Measurements from ENCODE around the gene MYL10.
"Not testable (repeated sequence)": the region's sequence is repeated elsewhere in the genome, so short reads cannot be mapped to it uniquely, and the experiment has no call there.

Gene MYL10

GRCh38 chr7:101650579-101651081, 21.5 kb upstream of the MYL10 start:
- no peak for DNase-seq

- DNase-seq, result not testable (repeated sequence)
Observed at GRCh38 chr7:101647876-101648275, 18.8 kb upstream of the MYL10 start.

- DNase-seq, result no peak
Observed at GRCh38 chr7:101645951-101646350, 16.9 kb upstream of the MYL10 start.

GRCh38 chr7:101644879-101645278, 15.8 kb upstream of the MYL10 start:
- no peak for DNase-seq

- DNase-seq, result not testable (repeated sequence)
Observed at GRCh38 chr7:101639127-101639526, 10.0 kb upstream of the MYL10 start.

- DNase-seq, result no peak
Observed at GRCh38 chr7:101636822-101637623, 7.9 kb upstream of the MYL10 start.

- DNase-seq, result no peak
Observed at GRCh38 chr7:101635484-101635883, 6.4 kb upstream of the MYL10 start.

- DNase-seq, result no peak
Observed at GRCh38 chr7:101634196-101634717, 5.2 kb upstream of the MYL10 start.

GRCh38 chr7:101633511-101633910, 4.4 kb upstream of the MYL10 start:
- DNase-seq, result no peak

GRCh38 chr7:101632641-101633040, 3.5 kb upstream of the MYL10 start:
- DNase-seq, result no peak

GRCh38 chr7:101631224-101631714, 2.2 kb upstream of the MYL10 start:
- DNase-seq, result no peak

- no peak for DNase-seq
Observed at GRCh38 chr7:101630591-101630990, 1.5 kb upstream of the MYL10 start.

- DNase-seq, result no peak
Observed at GRCh38 chr7:101628522-101628921, 574 bp downstream of the MYL10 start.

GRCh38 chr7:101626758-101627157, 2.3 kb downstream of the MYL10 start:
- no peak for DNase-seq

- DNase-seq, result no peak
Observed at GRCh38 chr7:101626069-101626671, 2.9 kb downstream of the MYL10 start.

GRCh38 chr7:101625031-101625791, 3.9 kb downstream of the MYL10 start:
- no peak for DNase-seq

- DNase-seq, result no peak
Observed at GRCh38 chr7:101624246-101625001, 4.7 kb downstream of the MYL10 start.

- DNase-seq, result no peak
Observed at GRCh38 chr7:101622609-101623173, 6.4 kb downstream of the MYL10 start.

GRCh38 chr7:101620991-101621390, 8.1 kb downstream of the MYL10 start:
- DNase-seq, result no peak

GRCh38 chr7:101620395-101620794, 8.7 kb downstream of the MYL10 start:
- DNase-seq, result no peak

GRCh38 chr7:101618916-101619315, 10.2 kb downstream of the MYL10 start:
- no peak for DNase-seq

- no peak for DNase-seq
Observed at GRCh38 chr7:101618207-101618839, 10.8 kb downstream of the MYL10 start.
